Right kidney (tissue), 1 donor: ENCODE measurements around the gene PDE4D.
"Not testable (repeated sequence)": the region's sequence is repeated elsewhere in the genome, so short reads cannot be mapped to it uniquely, and the experiment has no call there.

Source experiments
- DNase-seq: peaks from one replicate; pipeline ENCODE4 v3.0.0-alpha.2; 2016

Gene PDE4D

GRCh38 chr5:59463618-59464166 lies 429.8 kb downstream of the PDE4D start:
- not testable (repeated sequence) for DNase-seq

GRCh38 chr5:59462956-59463355 lies 430.6 kb downstream of the PDE4D start:
- no peak for DNase-seq

- no peak for DNase-seq
Measured at GRCh38 chr5:59460368-59461153, 433.0 kb downstream of the PDE4D start.

- no peak for DNase-seq
Measured at GRCh38 chr5:59458966-59459729, 434.4 kb downstream of the PDE4D start.

GRCh38 chr5:59458321-59458720 lies 435.2 kb downstream of the PDE4D start:
- no peak for DNase-seq

- DNase-seq, result no peak
Measured at GRCh38 chr5:59449905-59450644, 443.5 kb downstream of the PDE4D start.

GRCh38 chr5:59446356-59446755 lies 447.2 kb downstream of the PDE4D start:
- no peak for DNase-seq

- DNase-seq, result no peak
Measured at GRCh38 chr5:59445741-59446140, 447.8 kb downstream of the PDE4D start.

GRCh38 chr5:59439303-59439702 lies 454.2 kb downstream of the PDE4D start:
- DNase-seq, result no peak

GRCh38 chr5:59437176-59437575 lies 456.4 kb downstream of the PDE4D start:
- no peak for DNase-seq

GRCh38 chr5:59436364-59437148 lies 457.0 kb downstream of the PDE4D start:
- DNase-seq, result no peak

GRCh38 chr5:59433174-59433573 lies 460.4 kb downstream of the PDE4D start:
- DNase-seq, result no peak

- peak; percentile 5 for DNase-seq
Measured at GRCh38 chr5:59430066-59430685, 463.4 kb downstream of the PDE4D start.

- no peak for DNase-seq
Measured at GRCh38 chr5:59428391-59428790, 465.1 kb downstream of the PDE4D start.

GRCh38 chr5:59424515-59424914 lies 469.0 kb downstream of the PDE4D start:
- no peak for DNase-seq

GRCh38 chr5:59423021-59423420 lies 470.5 kb downstream of the PDE4D start:
- DNase-seq, result no peak

- no peak for DNase-seq
Measured at GRCh38 chr5:59421986-59422941, 471.3 kb downstream of the PDE4D start.

- DNase-seq, result no peak
Measured at GRCh38 chr5:59420596-59420995, 472.9 kb downstream of the PDE4D start.

- DNase-seq, result no peak
Measured at GRCh38 chr5:59418808-59419207, 474.7 kb downstream of the PDE4D start.

- DNase-seq, result no peak
Measured at GRCh38 chr5:59416451-59416850, 477.1 kb downstream of the PDE4D start.
